SIG-M5 treated with dmso at 0.1 percent for 504 hours (cell line): Measurements from ENCODE around the gene SH3BGR.

Experiments used
- DNase-seq: peaks from one replicate; lab custom pipeline; 2025; ENCODE audit not compliant: unreplicated experiment; lab: John Stamatoyannopoulos, UW

SH3BGR gene

DNA sequence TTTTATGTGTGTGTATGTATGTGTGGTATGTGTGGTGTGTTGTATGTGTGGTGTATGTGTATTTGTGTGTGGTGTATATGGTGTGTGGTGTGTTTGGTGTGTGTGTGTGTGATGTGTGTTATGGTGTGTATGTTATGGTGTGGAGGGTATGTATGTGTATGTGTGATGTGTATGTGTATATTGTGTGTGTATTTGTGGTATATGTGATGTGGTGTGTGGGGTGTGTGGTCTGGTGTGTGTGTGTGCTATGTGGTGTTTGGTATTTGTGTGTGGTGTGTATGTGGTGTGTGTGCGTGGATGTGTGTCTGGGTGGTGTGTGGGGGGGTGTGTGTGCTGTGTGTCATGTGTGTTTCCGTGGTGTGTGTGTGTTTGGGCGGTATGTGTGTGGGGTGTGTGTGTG lies 59.3 kb downstream of the SH3BGR start:
- no peak for DNase-seq

DNA sequence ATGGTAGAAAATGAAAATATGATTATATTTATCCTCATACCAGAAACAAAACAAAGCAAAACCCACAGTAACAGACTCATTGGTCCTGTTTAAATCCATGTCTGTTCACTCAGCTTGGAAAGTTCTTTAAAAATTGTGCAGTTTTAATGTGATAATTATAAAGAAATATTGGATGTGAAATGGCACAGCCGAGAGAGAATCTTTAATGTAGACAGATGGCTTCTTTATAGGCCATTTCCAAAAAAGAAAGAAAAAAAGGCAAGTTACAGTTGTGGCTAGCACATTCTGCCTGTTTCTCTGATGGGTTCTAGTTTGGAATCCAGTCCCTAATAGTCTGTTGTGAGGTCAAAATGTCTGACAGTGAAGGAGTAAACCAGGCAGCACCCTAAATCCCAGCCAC lies 62.0 kb downstream of the SH3BGR start:
- no peak for DNase-seq

DNA sequence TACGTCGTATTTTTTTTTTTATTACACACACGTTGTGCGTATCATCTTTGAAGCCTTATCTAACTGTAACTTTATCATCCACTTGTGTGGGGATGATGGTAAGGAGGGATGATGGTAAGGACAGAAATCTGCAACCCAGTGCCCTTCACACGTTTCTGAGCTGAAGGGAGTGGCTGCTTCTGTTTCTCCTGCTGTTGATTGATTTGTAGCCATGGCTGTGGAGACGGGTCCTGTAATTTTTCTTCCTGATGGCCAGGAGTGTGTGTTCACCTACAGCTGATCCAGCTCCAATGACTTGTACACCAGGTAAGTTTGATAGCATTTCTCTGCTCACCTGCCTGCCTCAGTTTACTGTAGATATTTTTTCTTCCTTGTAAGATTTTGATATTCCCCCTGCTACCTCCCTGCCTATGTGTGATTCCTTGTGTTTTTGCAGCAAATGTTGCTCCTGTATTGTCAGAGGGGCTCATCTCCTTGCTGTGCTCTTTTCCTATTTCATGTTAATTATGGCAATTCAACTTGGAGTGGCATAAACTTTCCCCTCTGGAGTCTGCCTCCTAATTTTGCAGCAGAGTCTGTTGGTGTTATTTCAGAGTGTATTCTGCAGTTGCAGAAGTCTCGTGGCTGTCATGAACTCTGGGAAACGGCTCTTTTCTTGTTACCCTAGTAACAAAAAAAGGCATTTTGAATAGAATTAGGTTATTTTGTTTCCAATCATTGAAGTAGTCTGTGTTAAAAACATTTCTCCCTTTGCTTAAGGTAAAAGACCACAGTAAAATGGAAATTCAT lies 64.1 kb downstream of the SH3BGR start:
- no peak for DNase-seq

DNA sequence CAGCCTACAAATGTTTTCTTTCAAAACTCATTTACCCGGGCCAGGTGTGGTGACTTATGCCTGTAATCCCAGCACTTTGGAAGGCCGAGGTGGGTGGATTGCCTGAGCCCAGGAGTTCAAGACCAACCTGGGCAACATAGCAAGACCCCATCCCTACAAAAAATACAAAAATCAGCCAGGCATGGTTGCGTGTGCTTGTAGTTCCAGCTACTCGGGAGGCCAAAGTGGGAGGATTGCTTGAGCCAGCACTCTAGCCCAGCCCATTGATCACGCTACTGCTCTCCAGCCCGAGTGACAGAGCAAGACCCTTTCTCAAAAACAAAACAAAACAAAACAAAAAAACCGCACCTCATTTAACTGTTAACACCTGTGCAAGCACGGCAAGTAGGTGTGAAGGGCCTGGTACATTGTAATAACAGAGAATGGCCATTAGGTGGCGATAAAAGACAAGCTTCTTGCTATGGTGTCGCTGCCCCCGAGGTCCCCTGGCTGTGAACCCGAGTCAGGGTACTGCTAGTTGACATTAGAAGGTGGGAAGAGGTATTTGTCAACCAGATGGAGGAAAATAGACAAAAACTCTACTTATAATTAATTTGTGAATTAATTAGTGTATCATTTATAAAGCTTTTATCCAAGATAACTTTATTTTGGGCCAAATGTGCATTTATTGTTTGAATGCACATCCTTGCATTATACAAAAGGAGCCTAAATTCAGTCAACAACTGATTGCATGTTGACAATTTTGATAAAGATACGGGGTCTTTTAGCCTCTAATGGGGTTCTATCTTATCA lies 66.5 kb downstream of the SH3BGR start:
- peak; percentile 71 for DNase-seq

DNA sequence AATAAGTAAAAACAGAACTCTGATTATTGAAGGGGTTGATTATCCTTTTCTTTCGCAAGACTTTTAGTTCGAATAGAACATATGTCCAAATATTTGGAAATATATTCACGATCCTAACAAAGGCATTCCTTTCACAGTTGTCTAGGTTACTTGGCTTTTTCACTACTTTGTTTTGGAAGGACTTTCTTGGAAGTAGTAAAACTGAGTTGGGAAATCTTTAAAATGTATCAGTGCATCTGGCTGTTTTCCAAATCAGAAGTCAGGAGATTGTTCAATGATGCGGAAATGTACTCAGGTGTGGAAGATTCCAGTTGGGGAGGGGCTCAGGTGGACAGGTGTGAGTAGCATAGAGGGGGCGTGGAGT lies 67.1 kb downstream of the SH3BGR start:
- no peak for DNase-seq

GRCh38 chr21:39519835-39520234 lies 68.1 kb downstream of the SH3BGR start:
- DNase-seq, result no peak

DNA sequence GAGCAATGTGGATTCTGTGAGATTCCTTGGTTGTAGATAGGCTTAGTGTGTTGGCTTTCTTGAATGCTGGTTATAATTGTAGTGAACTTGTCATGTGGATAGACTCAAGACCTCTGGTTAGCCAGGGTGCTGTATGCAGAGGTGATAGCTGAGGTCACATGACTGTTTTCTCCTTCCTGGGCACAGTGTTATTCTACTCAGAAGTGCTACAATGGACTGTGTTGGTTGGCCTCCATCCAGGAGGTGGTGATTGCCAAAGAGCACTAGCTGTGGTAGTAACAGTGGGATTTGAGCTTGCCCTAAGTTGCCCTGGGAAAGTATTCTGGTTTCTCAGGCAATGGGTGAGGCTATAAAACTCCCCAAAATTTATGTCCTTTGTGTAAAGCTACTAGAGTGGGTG lies 71.6 kb downstream of the SH3BGR start:
- no peak for DNase-seq

DNA sequence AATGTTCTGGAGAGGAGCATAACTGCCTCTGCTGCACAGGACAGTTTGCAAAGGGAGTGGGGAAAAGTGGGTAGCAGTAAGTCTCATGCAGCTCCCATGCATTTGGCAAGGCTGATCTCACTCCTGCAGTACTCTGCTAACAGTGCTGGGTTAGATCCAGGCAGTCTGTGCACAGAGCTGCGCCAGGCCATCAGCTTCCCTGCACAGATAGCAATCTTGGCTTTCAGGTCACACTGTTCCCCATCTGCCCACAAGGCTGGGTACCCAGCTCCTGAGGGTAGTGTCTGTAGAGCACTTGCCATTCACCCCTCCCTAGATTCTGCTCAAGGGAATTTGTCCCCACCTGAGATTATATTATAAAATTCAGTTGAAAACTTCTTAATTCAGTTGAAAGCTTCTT lies 72.1 kb downstream of the SH3BGR start:
- DNase-seq, result no peak

DNA sequence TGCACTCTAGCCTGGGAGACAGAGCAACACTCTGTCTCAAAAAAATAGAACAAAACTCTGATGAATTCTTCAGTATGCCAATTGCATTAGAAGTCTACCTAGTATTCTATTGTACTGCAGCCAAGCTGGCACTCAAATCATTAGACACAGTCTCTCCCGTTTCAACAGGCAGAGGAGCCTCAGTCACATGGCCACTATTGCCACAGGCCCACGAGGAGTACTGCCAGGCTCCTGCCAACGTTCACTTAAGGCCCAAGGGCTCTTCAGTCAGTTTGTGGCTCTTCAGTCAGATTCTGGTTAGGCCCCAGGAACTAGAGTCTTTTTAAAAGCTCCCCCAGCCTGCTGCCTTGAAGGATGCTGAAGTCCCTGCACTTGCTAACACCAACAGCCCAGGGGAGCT lies 73.4 kb downstream of the SH3BGR start:
- no peak for DNase-seq

GRCh38 chr21:39525601-39526000 lies 73.8 kb downstream of the SH3BGR start:
- DNase-seq, result no peak

DNA sequence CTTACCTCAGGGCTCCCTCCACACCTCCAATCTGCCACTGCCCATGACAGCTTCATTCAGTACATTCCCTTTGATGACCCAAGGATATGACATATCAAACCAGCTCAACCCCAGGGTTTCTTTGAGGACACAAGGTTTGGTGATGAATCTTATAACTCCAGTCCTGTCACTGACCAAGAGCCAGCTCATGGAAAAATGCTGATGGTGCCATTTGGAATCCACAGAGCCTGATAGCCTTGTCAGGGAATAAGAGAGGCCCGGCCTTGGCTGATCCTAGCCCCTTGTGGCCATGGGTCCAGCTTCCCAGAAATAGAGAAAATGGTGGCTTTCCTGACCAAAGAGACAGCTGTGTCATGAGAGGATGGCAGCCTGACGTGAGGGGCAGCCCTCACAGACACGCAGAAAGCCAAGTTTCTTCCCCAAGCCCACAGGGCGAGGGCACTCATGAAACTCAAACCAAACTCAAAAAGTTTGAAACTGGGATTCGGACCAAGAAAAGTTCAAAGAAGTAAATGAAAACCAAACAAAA lies 75.4 kb downstream of the SH3BGR start:
- DNase-seq, result no peak

- peak; percentile 17 for DNase-seq
Measured at GRCh38 chr21:39527664-39528381, 76.1 kb downstream of the SH3BGR start.

DNA sequence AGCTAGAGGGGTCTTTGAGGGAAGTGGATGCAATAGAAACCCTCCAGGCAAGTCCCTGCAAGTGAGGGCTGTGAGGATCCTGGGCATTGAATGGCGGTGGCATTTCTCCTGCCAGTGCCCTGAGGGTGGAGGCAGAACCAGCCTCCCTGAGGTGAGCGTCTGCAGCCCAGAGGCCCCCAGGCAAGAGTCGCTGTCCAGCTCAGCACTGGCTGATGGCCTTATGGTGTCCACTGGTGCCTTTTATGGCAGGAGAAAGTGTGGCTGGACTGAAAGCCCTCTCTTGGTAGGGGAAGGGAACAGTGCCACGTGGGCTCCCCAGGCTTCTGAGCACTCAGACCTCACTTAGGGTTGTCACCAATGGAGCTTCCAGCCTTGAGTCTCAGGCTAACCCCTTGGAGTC lies 77.3 kb downstream of the SH3BGR start:
- DNase-seq, result no peak

GRCh38 chr21:39531064-39531463 lies 79.3 kb downstream of the SH3BGR start:
- no peak for DNase-seq

- DNase-seq, result peak; percentile 15
Measured at GRCh38 chr21:39531840-39532239, 80.1 kb downstream of the SH3BGR start.

DNA sequence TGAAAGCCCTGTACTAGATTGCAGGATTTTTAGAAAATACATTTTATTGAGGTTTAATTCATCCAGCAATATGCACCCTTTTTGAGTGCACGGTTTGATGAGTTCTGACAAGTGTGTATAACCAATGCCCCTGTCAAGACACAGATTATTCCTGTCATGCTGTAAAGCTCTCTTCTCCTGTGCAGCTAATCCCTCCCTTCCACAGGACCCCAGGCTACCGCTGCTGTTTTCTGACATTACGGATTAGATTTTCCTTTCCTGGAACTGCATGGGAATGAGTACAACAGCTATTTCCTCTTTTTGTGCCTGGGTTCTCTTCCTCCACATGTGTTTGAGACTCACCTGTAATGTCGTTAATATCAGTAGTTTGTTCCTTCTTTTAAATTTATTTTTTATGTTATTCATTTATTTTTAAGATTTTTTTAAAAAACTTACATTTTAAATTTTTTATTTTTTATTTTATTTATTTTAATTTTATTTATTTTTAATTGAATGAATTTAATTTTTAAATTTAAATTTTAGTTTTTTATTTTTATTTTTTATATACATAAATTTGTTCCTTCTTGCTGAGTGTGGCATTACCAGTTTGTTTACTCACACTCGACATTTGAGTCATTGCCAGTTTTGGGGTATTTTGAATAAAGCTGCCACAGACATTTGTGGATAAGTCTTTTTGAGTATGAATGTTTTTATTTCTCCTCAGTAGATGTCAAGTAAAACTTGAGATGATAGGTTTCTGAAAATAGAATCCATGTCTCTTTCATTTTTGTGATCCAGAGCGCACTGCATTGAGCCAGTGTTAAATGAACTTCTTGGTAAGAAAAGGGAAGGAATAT lies 82.0 kb downstream of the SH3BGR start:
- no peak for DNase-seq

DNA sequence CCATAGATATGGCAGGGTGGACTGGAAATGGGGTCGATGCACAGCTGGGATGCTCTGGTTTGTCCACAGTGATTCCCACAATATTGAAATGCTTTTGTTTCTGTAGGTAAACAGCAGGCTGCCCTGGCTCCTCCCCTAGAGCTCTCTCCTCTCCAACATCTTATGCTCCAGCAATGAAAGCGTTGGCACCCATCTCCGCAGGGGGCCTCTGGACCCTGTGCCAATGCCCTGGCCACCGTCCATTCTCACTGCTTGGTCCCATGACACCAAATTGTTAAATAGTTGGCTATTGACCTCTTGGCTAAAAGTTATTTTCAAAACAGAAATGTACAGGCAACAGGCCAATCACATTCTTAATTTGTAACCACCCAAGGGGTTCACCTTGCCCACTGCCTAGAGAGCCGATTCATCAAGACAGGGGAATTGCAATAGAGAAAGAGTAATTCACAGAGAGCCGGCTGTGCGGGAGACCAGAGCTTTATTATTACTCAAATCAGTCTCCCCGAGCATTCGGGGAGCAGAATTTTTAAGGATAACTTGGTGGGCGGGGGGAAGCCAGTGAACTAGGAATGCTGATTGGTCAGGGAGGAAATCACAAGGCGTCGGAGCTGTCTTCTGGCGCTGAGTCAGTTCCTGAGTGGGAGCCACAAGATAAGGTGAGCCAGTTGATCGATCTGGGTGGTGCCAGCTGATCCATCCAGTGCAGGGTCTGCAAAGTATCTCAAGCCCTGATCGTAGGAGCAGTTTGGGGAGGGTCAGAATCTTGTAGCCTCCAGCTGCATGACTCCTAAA lies 84.1 kb downstream of the SH3BGR start:
- DNase-seq, result no peak

- DNase-seq, result no peak
Measured at GRCh38 chr21:39536835-39537234, 85.1 kb downstream of the SH3BGR start.

DNA sequence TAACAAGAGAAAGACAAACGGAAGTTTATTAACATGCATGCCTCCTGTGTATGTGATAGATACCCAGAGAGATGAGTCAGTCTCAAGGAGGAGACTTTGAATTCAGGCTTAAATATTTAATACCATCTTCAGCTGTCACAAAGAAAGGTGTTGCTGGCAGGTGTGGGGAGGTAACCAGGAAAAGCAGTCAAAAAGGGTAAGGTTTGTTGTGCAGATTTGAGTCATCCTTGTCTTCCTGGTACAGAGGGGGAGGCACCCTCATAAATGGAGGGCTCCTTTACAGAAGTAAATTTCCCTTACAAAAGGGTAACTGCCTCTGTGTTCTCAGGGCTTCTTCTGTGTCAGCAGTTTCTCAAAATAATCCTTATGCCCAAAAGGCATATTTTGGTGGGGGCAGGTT lies 85.8 kb downstream of the SH3BGR start:
- no peak for DNase-seq

DNA sequence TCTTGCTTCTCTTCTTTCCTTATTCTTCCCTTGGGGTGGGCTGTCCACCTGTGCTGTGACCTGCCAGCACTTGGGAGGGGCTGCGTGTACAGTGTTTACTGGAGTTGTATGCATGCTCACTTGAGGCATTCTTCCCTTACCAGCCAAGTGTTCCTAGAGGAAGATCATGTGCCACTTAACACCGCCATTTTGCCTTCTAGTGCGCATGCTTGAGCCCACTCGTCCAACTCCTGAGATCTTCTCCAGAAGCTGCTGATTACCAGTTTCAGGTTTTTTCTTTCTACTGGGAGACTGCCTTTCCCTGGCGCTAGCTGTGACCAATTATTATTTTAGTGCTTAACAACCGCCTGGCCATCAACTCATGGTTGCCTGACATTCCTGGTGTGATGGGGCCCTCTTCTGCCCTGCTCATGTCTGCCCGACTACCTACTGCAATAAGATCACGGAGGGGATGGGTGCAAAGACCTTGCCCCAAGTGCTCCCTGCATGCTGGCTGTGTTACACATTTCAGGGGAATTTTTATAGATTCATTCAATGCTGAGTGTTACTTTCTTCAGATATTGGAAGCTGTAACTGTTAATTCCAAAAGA lies 86.8 kb downstream of the SH3BGR start:
- DNase-seq, result no peak
